ENCODE data around the gene ARHGAP33.

- TF ChIP-seq EZH2 (IDR thresholded peaks at IDR 0.05; ENCODE audit: borderline replicate concordance, control insufficient read depth, low read depth, low read length): no peak
- no peak for TF ChIP-seq CBFB (IDR thresholded peaks at IDR 0.05; ENCODE audit: low read depth)
Measured at GRCh38 chr19:35732540-35733179, 42.7 kb upstream of the ARHGAP33 start.
